GM21737 (cell line): ENCODE measurements around the gene AP3B1.
"Not testable (repeated sequence)": the region's sequence is repeated elsewhere in the genome, so short reads cannot be mapped to it uniquely, and the experiment has no call there.

Experiments used
- ATAC-seq: cut with Tn5 transposase; IDR thresholded peaks from one replicate; pipeline ENCODE4 v1.9.1; 2021; ENCODE audit warnings: mild to moderate bottlenecking, moderate library complexity; ENCODE audit not compliant: unreplicated experiment

The AP3B1 gene

DNA sequence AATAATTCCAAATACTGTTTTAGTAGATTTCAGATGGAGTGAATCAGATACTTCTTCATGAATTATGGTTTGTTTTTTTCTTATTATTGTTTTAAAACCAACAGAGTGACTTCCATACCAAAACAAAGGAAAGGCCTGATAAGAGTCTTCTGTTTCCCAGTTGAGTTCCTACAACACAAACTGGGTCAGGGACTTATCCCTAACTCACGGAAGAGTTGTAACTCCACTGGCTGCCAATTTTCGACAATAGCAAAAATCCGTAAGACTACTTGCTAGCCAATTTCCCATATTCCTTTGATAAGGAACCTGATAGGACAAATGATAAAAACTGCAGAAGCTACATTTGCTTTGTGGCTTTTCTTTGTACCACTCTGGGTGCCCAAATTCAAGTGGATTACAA, 219.2 kb downstream of the AP3B1 start:
- ATAC-seq: no peak

GRCh38 chr5:78070691-78071090, 223.8 kb downstream of the AP3B1 start:
- ATAC-seq: not testable (repeated sequence)

DNA sequence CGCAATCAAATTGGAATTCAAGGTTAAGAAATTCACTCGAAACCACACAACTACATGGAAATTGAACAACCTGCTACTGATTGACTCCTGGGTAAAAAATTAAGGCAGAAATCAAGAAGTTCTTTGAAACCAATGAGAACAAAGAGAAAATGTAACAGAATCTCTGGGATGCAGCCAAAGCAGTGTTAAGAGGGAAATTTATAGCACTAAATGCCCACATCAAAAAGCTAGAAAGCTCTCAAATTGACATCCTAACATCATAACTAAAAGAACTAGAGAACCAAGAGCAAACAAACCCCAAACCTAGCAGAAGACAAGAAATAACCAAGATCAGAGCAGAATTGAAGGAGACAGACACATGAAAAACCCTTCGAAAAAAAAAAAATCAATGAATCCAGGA, 226.9 kb downstream of the AP3B1 start:
- ATAC-seq: not testable (repeated sequence)

DNA sequence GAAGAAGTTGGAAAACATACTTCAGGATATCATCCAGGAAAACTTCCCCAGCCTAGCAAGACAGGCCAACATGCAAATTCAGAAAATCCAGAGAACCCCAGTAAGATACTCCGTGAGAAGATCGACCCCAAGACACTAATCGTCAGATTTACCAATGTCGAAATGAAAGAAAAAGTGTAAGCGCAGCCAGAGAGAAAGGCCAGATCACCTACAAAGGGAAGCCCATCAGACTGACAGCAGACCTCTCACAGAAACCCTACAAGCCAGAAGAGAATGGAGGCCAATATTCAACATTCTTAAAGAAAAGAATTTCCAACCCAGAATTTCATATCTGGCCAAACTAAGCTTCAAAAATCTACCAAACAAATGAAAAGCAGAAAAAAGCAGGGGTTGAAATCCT, 227.8 kb downstream of the AP3B1 start:
- ATAC-seq: not testable (repeated sequence)

- ATAC-seq: no peak
Observed at GRCh38 chr5:78065663-78066062, 228.8 kb downstream of the AP3B1 start.

GRCh38 chr5:78064941-78065472, 229.5 kb downstream of the AP3B1 start:
- no peak for ATAC-seq

- no peak for ATAC-seq
Observed at GRCh38 chr5:78063495-78063894, 231.0 kb downstream of the AP3B1 start.

- ATAC-seq: no peak
Observed at GRCh38 chr5:78062645-78063044, 231.9 kb downstream of the AP3B1 start.

DNA sequence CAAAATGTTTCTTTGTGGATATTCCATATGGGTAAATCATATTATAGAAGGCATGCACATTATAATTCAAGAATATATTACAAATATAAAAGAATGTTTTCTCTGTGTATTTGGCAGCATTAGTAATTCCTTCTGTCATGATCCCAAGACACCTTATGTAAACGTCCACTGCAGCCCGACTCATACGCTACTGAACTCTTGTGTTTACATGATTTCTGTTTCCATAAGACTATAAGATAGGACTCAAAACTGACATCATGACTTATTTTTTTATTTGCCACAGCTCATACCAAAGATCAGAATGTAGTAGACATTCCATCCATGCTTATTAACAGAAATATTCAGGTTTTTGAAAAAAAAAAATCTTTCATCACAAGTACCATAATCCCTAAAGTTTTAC, 234.1 kb downstream of the AP3B1 start:
- ATAC-seq: no peak

GRCh38 chr5:78058625-78059024, 235.9 kb downstream of the AP3B1 start:
- ATAC-seq: no peak

- no peak for ATAC-seq
Observed at GRCh38 chr5:78056901-78057514, 237.5 kb downstream of the AP3B1 start.

DNA sequence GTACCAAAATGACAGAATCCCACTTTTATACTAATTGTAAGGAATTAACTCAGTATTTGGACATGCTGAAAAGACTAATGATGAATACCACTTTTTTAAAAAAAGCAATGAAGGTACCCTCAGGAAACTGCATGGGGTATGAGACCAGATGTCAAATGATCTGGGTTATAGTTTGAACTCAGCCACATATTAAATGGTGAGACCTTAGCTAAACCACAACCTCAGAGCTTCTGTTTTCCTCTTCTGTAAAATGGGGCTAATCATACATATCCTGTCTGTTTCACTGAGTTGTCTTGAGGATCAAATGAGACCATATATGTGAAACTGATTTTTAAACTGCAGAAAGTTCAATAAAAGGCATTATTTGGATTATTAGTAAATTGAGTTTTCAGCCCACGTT, 238.4 kb downstream of the AP3B1 start:
- no peak for ATAC-seq

GRCh38 chr5:78050888-78051287, 243.6 kb downstream of the AP3B1 start:
- ATAC-seq: no peak

GRCh38 chr5:78046823-78047222, 247.7 kb downstream of the AP3B1 start:
- ATAC-seq: not testable (repeated sequence)

DNA sequence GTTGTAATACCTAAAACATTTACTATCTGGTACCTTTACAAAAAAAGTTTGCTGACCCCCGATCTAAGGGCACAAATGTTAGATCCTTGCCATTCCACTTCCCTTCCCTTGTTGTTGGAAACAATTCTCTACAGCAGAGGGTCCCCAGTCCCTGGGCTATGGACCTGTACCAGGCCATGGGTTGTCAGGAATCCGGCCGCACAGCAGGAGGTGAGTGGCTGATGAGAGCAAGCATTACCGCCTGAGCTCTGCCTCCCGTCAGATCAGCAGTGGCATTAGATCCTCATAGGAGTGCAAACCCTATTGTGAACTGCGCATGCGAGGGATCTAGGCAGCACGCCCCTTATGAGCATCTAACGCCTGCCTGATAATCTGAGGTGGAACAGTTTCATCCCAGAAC, 248.5 kb downstream of the AP3B1 start:
- no peak for ATAC-seq

- ATAC-seq: no peak
Observed at GRCh38 chr5:78041805-78042204, 252.7 kb downstream of the AP3B1 start.

DNA sequence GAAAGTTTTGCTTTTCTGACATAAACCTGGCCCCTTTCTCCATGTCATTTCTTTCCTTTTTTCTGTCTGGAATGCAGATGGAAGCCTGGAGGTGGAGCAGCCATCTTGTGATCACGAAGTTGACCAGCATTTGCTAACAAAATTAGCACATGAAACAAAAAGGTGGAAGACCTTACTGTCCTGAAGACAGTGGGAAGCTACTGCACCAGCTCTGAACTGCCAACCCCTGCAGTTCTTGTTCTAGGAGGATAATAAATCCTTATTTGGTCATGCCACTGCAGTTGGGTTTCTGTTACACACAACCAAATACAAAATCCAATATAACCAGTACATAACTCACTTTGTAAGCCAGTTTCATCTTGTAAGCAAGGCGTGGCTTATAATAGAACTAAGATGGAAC, 269.0 kb downstream of the AP3B1 start:
- no peak for ATAC-seq

DNA sequence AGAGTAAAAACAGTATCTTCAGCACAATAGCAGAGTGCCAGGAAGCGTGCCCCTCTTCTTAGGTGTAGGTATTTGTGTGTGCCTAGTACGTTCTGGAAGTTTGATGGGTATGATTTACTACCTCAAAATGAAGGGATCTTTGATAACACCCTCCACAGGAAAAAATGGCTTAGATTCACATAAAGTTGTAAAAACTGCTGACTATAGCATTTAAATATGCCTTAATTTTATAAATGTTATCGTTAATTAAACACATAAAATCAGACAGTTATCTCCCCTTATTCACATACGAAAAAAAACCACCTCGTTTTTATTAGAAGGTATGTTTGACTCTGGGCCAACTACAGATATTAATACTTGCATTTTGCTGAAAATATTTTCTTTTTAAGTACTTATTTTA, 274.8 kb downstream of the AP3B1 start:
- ATAC-seq: no peak

DNA sequence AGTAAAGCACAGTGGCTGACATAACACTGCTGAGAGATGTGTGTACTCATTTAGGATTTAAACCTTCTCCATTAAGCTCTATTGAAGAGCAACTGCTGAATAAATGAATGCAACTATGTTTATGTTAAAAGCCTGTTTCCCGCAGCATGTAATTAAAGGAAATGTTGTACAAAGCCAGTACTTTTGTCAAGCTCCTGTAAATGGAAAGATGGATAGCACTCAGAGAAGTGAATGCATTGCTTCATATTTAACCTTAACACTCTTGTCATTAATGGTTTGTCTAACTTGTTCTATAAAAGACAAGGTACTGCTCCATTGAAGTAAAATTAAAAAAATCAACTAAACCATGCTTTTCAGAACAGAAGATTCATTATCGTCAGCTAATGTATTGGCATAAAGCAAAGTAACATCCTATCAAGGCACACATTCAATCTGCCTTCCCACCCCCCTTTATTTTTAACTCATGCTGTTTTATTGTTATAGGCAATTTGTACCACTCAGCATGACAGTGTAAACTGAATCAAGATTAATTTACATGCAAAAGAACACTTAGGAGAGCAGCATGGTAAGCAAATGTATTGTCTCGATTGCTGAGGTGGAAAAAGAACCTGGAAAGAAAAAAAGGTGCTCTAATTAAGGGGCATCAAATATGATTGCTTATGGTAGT, 277.5 kb downstream of the AP3B1 start:
- ATAC-seq: no peak

DNA sequence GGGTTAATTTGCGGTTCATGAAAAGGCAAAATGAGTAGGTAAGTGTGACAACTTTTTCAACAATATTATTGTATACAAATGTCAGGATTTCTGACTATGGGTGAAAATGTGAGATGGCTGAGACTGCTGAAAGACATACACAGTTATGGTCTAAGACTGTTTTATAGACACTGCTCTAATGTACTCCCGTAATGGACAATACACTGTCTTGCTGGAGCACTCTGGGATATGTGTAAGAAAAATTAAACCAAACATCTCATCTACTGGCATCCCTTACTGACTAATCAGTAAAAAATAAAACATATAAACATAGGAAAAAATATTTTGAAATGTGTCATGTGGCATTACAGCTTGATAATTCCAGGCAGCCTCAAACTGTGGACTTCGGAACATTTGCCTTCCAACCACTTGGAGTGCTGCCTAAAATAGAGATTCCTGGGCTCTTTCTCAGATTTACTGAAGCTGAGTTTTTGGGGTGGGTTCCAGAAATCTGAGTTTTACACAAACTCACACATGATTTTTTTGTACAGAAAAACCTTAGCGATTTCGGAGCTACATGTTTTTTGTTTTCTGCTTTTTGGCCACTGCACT, 284.5 kb downstream of the AP3B1 start:
- no peak for ATAC-seq

- ATAC-seq: no peak
Observed at GRCh38 chr5:78008356-78008967, 286.0 kb downstream of the AP3B1 start.

GRCh38 chr5:78007233-78007632, 287.3 kb downstream of the AP3B1 start:
- no peak for ATAC-seq
